Stimulated activated CD8-positive, alpha-beta memory T cell treated with anti-CD3 and anti-CD28 coated beads, Interleukin-7, amount 100 ng/mL, for 48 hours (primary cell): ENCODE measurements around the gene MRPL37.

Source experiments
- DNase-seq, 2 donors: peaks; one replicate each; pipeline ENCODE4 v3.0.0-alpha.2; 2020; ENCODE audit warnings: low read depth in 1 of 2; ENCODE audit errors: extremely low read depth in 1 of 2

Gene MRPL37

GRCh38 chr1:54238353-54239034 lies 38.5 kb downstream of the MRPL37 start:
- no peak for DNase-seq

GRCh38 chr1:54239035-54239383 lies 39.0 kb downstream of the MRPL37 start:
- DNase-seq, result no peak

GRCh38 chr1:54239631-54240031 lies 39.7 kb downstream of the MRPL37 start:
- DNase-seq, result no peak

- DNase-seq, result no peak
Measured at GRCh38 chr1:54240741-54241335, 40.9 kb downstream of the MRPL37 start.

GRCh38 chr1:54241364-54241763 lies 41.4 kb downstream of the MRPL37 start:
- no peak for DNase-seq

GRCh38 chr1:54243022-54243421 lies 43.1 kb downstream of the MRPL37 start:
- DNase-seq, result no peak

GRCh38 chr1:54244655-54245054 lies 44.7 kb downstream of the MRPL37 start:
- DNase-seq, result no peak

GRCh38 chr1:54245501-54245900 lies 45.5 kb downstream of the MRPL37 start:
- DNase-seq, result no peak

GRCh38 chr1:54246116-54246721 lies 46.3 kb downstream of the MRPL37 start:
- no peak for DNase-seq

- no peak for DNase-seq
Measured at GRCh38 chr1:54247863-54248515, 48.0 kb downstream of the MRPL37 start.

- no peak for DNase-seq
Measured at GRCh38 chr1:54248966-54249365, 49.0 kb downstream of the MRPL37 start.

- DNase-seq, result no peak
Measured at GRCh38 chr1:54249819-54250435, 50.0 kb downstream of the MRPL37 start.

- no peak for DNase-seq
Measured at GRCh38 chr1:54250670-54251069, 50.7 kb downstream of the MRPL37 start.

- no peak for DNase-seq
Measured at GRCh38 chr1:54252371-54252936, 52.5 kb downstream of the MRPL37 start.

GRCh38 chr1:54253480-54253879 lies 53.5 kb downstream of the MRPL37 start:
- DNase-seq, result no peak

- DNase-seq, result no peak
Measured at GRCh38 chr1:54254055-54254454, 54.1 kb downstream of the MRPL37 start.

GRCh38 chr1:54255026-54255702 lies 55.2 kb downstream of the MRPL37 start:
- no peak for DNase-seq

- DNase-seq, result no peak
Measured at GRCh38 chr1:54256522-54257345, 56.8 kb downstream of the MRPL37 start.

- no peak for DNase-seq
Measured at GRCh38 chr1:54257346-54257620, 57.3 kb downstream of the MRPL37 start.

- no peak for DNase-seq
Measured at GRCh38 chr1:54257876-54258275, 57.9 kb downstream of the MRPL37 start.
